SK-N-SH treated with all-trans-retinoic acid at 6 μM for 48 hours (cell line): Measurements from ENCODE around the gene SLC25A23.

Experiments used
- ATAC-seq: fragments of 200-7000 bp; cut with Tn5 transposase; 3 replicates; pipeline ENCODE4 v1.9.1; 2020; ENCODE audit warnings: mild to moderate bottlenecking, moderate library complexity
- ARNTL ChIP-seq: fragments of 450-650 bp; formaldehyde crosslinking; IDR thresholded peaks from 2 replicates; pipeline ENCODE4 v1.5.0; 2020; ENCODE audit warnings: low read depth, mild to moderate bottlenecking, moderate library complexity, borderline replicate concordance
- BACH2 ChIP-seq: fragments of 250-450 bp; sonication (Bioruptor Pico); IDR thresholded peaks from 2 replicates; pipeline ENCODE4 v1.9.0; 2021; ENCODE audit warnings: mild to moderate bottlenecking, borderline replicate concordance
- CREB5 ChIP-seq: fragments of 250-450 bp; sonication (Bioruptor Pico); IDR thresholded peaks from 2 replicates; pipeline ENCODE4 v1.5.1; 2020; ENCODE audit warnings: low read depth, mild to moderate bottlenecking, moderate library complexity
- CSDC2 ChIP-seq: fragments of 250-450 bp; sonication (Bioruptor Pico); IDR thresholded peaks from 2 replicates; pipeline ENCODE4 v1.5.0; 2020; ENCODE audit warnings: mild to moderate bottlenecking, moderate library complexity
- CSRNP3 ChIP-seq: fragments of 250-450 bp; sonication (Bioruptor Pico); IDR thresholded peaks from 2 replicates; pipeline ENCODE4 v1.5.1; 2021; ENCODE audit warnings: mild to moderate bottlenecking, moderate library complexity
- ESRRG ChIP-seq: fragments of 250-450 bp; sonication (Bioruptor Pico); IDR thresholded peaks from 2 replicates; pipeline ENCODE4 v1.6.1; 2021; ENCODE audit warnings: mild to moderate bottlenecking
- GLIS3 ChIP-seq: fragments of 250-450 bp; sonication (Bioruptor Pico); IDR thresholded peaks from 2 replicates; pipeline ENCODE4 v1.5.0; 2020; ENCODE audit warnings: mild to moderate bottlenecking, moderate library complexity
- ISL1 ChIP-seq: fragments of 250-450 bp; sonication (Bioruptor Pico); IDR thresholded peaks from 2 replicates; pipeline ENCODE4 v2.1.2; 2022; ENCODE audit warnings: mild to moderate bottlenecking, moderate library complexity
- OSR1 ChIP-seq: fragments of 250-450 bp; sonication (Bioruptor Pico); IDR thresholded peaks from 2 replicates; pipeline ENCODE4 v1.8.0; 2022; ENCODE audit warnings: moderate library complexity, mild to moderate bottlenecking, inconsistent platforms
- POU6F1 ChIP-seq: fragments of 250-450 bp; sonication (Bioruptor Pico); IDR thresholded peaks from 2 replicates; pipeline ENCODE4 v1.8.0; 2021; ENCODE audit warnings: low read depth, mild to moderate bottlenecking, moderate library complexity, borderline replicate concordance
- PPARA ChIP-seq: fragments of 250-450 bp; sonication (Bioruptor Pico); IDR thresholded peaks from 2 replicates; pipeline ENCODE4 v1.5.0; 2020; ENCODE audit warnings: mild to moderate bottlenecking, borderline replicate concordance
- RARB ChIP-seq: fragments of 250-450 bp; sonication (Bioruptor Pico); IDR thresholded peaks from 2 replicates; pipeline ENCODE4 v1.8.0; 2021; ENCODE audit warnings: mild to moderate bottlenecking, moderate library complexity
- SNAI2 ChIP-seq: fragments of 250-450 bp; sonication (Bioruptor Pico); IDR thresholded peaks from 2 replicates; pipeline ENCODE4 v1.5.0; 2020; ENCODE audit warnings: mild to moderate bottlenecking, moderate library complexity
- TCF4 ChIP-seq: fragments of 250-450 bp; sonication (Bioruptor Pico); IDR thresholded peaks from 2 replicates; pipeline ENCODE4 v1.8.0; 2021; ENCODE audit warnings: mild to moderate bottlenecking, moderate library complexity, borderline replicate concordance
- TOX ChIP-seq: fragments of 250-450 bp; sonication (Bioruptor Pico); IDR thresholded peaks from 2 replicates; pipeline ENCODE4 v1.8.0; 2021; ENCODE audit warnings: mild to moderate bottlenecking, moderate library complexity, borderline replicate concordance
- TSHZ2 ChIP-seq: fragments of 250-450 bp; sonication (Bioruptor Pico); IDR thresholded peaks from 2 replicates; pipeline ENCODE4 v1.5.0; 2020; ENCODE audit warnings: mild to moderate bottlenecking, moderate library complexity
- ZC3H10 ChIP-seq: fragments of 250-450 bp; sonication (Bioruptor Pico); IDR thresholded peaks from 2 replicates; pipeline ENCODE4 v1.5.1; 2021; ENCODE audit warnings: mild to moderate bottlenecking, moderate library complexity
- ZFP3 ChIP-seq: fragments of 250-450 bp; sonication (Bioruptor Pico); IDR thresholded peaks from 2 replicates; pipeline ENCODE4 v1.5.0; 2020; ENCODE audit warnings: mild to moderate bottlenecking, moderate library complexity
- ZFP30 ChIP-seq: fragments of 450-650 bp; formaldehyde crosslinking; IDR thresholded peaks from 2 replicates; pipeline ENCODE4 v1.5.0; 2022; ENCODE audit warnings: mild to moderate bottlenecking, moderate library complexity
- ZNF565 ChIP-seq: fragments of 450-650 bp; formaldehyde crosslinking; conservative IDR thresholded peaks from 2 replicates; pipeline ENCODE4 v1.5.0; 2020; ENCODE audit warnings: low read depth, mild to moderate bottlenecking, moderate library complexity
- ZNF70 ChIP-seq: fragments of 450-650 bp; formaldehyde crosslinking; IDR thresholded peaks from 2 replicates; pipeline ENCODE4 v1.5.0; 2020; ENCODE audit warnings: mild to moderate bottlenecking, moderate library complexity
- ZNF8 ChIP-seq: fragments of 450-650 bp; formaldehyde crosslinking; IDR thresholded peaks from 2 replicates; pipeline ENCODE4 v1.5.0; 2020; ENCODE audit warnings: mild to moderate bottlenecking, moderate library complexity

SLC25A23 gene

GRCh38 chr19:6448045-6448444 is 11.5 kb downstream of the SLC25A23 start (continued):
- no peak for TF ChIP-seq POU6F1
- no peak for TF ChIP-seq RARB (CRISPR knock-in tag)
- TF ChIP-seq CSDC2 (CRISPR knock-in tag), result no peak
- TF ChIP-seq PPARA, result no peak
- TF ChIP-seq CSRNP3, result no peak
- no peak for TF ChIP-seq TSHZ2 (CRISPR knock-in tag)

- TF ChIP-seq RARB (CRISPR knock-in tag), result no peak
- no peak for TF ChIP-seq ISL1
- TF ChIP-seq GLIS3 (CRISPR knock-in tag), result no peak
- TF ChIP-seq ZNF8 (CRISPR knock-in tag), result no peak
- TF ChIP-seq OSR1, result no peak
- no peak for TF ChIP-seq TCF4 (CRISPR knock-in tag)
- no peak for TF ChIP-seq POU6F1
- TF ChIP-seq ESRRG (CRISPR knock-in tag), result no peak
- TF ChIP-seq PPARA, result no peak
- no peak for TF ChIP-seq TSHZ2 (CRISPR knock-in tag)
- no peak for TF ChIP-seq BACH2 (CRISPR knock-in tag)
- TF ChIP-seq ZNF70 (CRISPR knock-in tag), result no peak
- TF ChIP-seq ZFP30 (CRISPR knock-in tag), result no peak
- TF ChIP-seq CSDC2 (CRISPR knock-in tag), result no peak
- no peak for TF ChIP-seq TOX
- TF ChIP-seq ARNTL (CRISPR knock-in tag), result no peak
- no peak for TF ChIP-seq CREB5 (CRISPR knock-in tag)
- no peak for ATAC-seq
Observed at GRCh38 chr19:6446452-6446851, 13.1 kb downstream of the SLC25A23 start.

GRCh38 chr19:6443986-6444385 is 15.6 kb downstream of the SLC25A23 start:
- no peak for ATAC-seq

More at GRCh38 chr19:6443986-6444385, 15.6 kb downstream of the SLC25A23 start:
- TF ChIP-seq CSDC2 (CRISPR knock-in tag) (no peak), TOX (no peak), BACH2 (CRISPR knock-in tag) (no peak), SNAI2 (CRISPR knock-in tag) (no peak), ZNF565 (CRISPR knock-in tag) (no peak), ZFP3 (CRISPR knock-in tag) (no peak), ZNF70 (CRISPR knock-in tag) (no peak), GLIS3 (CRISPR knock-in tag) (no peak), RARB (CRISPR knock-in tag) (no peak), ZC3H10 (no peak), TSHZ2 (CRISPR knock-in tag) (no peak), PPARA (no peak), POU6F1 (no peak)
